Amygdala (tissue), 56 donors: ENCODE measurements around the gene PKIG.

Source experiments
- DNase-seq, 56 donors: peaks; one replicate each; lab custom pipeline; 2025; lab: John Stamatoyannopoulos, UW

PKIG gene

GRCh38 chr20:44635877-44636276 lies 53.5 kb downstream of the PKIG start:
- no peak for DNase-seq

GRCh38 chr20:44637042-44637441 lies 54.7 kb downstream of the PKIG start:
- no peak for DNase-seq

GRCh38 chr20:44637522-44638372 lies 55.4 kb downstream of the PKIG start:
- no peak for DNase-seq

GRCh38 chr20:44640522-44640921 lies 58.1 kb downstream of the PKIG start:
- DNase-seq: no peak

- DNase-seq: no peak
Observed at GRCh38 chr20:44641325-44641724, 58.9 kb downstream of the PKIG start.

- peak in 51 of 56 donors; percentile 8 to 90 (median 50) for DNase-seq
Observed at GRCh38 chr20:44642203-44643153, 60.1 kb downstream of the PKIG start.

- DNase-seq: no peak
Observed at GRCh38 chr20:44643154-44643519, 60.8 kb downstream of the PKIG start.

- peak in 4 of 56 donors; percentile 7 to 35 (median 18) for DNase-seq
Observed at GRCh38 chr20:44643596-44644229, 61.3 kb downstream of the PKIG start.

- no peak for DNase-seq
Observed at GRCh38 chr20:44644230-44644617, 61.8 kb downstream of the PKIG start.

GRCh38 chr20:44644667-44645131 lies 62.3 kb downstream of the PKIG start:
- no peak for DNase-seq

GRCh38 chr20:44646023-44646640 lies 63.8 kb downstream of the PKIG start:
- no peak for DNase-seq

- no peak for DNase-seq
Observed at GRCh38 chr20:44646641-44647274, 64.4 kb downstream of the PKIG start.

GRCh38 chr20:44648068-44648467 lies 65.7 kb downstream of the PKIG start:
- DNase-seq: no peak

- DNase-seq: no peak
Observed at GRCh38 chr20:44648579-44648978, 66.2 kb downstream of the PKIG start.

GRCh38 chr20:44649126-44649525 lies 66.7 kb downstream of the PKIG start:
- no peak for DNase-seq

GRCh38 chr20:44649976-44650375 lies 67.6 kb downstream of the PKIG start:
- DNase-seq: no peak

- DNase-seq: peak in 2 of 56 donors; percentile 12 to 41
Observed at GRCh38 chr20:44650771-44651433, 68.5 kb downstream of the PKIG start.

- no peak for DNase-seq
Observed at GRCh38 chr20:44651434-44651683, 69.0 kb downstream of the PKIG start.

- DNase-seq: peak in 32 of 56 donors; percentile 12 to 74 (median 40)
Observed at GRCh38 chr20:44651684-44652423, 69.5 kb downstream of the PKIG start, which contains the start of gene ADA. Gene ADA, minus strand, starts transcription at chr20:44651699. Its CDS starts 92 bp downstream, at chr20:44651607.
